ENCODE measurements around the gene TENM4.

GRCh38 chr11:79309407-79309806, 131.4 kb downstream of the TENM4 start:
- TF ChIP-seq NFYB (IDR thresholded peaks at IDR 0.05; ENCODE audit: insufficient read depth, low read depth, low read length) (no peak), CTCF (IDR thresholded peaks at IDR 0.05 in 2 of 3, conservative IDR thresholded peaks at IDR 0.05 in 1 of 3; ENCODE audit: control insufficient read depth in 2 of 3, extremely low read depth in 1 of 3, insufficient read depth in 1 of 3, low read depth in 3 of 3, low read length in 3 of 3) (no peak), SMC3 (IDR thresholded peaks at IDR 0.05; ENCODE audit: borderline replicate concordance, low read length) (no peak), ZNF24 (IDR thresholded peaks at IDR 0.05) (no peak), SIN3A (IDR thresholded peaks at IDR 0.05; ENCODE audit: low read depth, low read length) (no peak), CHD1 (IDR thresholded peaks at IDR 0.05; ENCODE audit: low read depth, low read length) (no peak)
